ENCODE data around the gene FCRLB.

FCRLB gene

GRCh38 chr1:161719325-161719611 is 2.1 kb upstream of the FCRLB start:
- no CpG with 5 or more reads among the region's 1 CpG for WGBS (ENCODE audit: extremely low coverage, insufficient coverage, low lambda C conversion rate)

GRCh38 chr1:161720422-161720821 is 922 bp upstream of the FCRLB start:
- Histone ChIP-seq H3K79me1 (ENCODE audit: low read length) (no peaks in the 10 kb centered on the region), H3K27me3 (ENCODE audit: insufficient read depth, low read length, poor library complexity) (peaks cover 2% of the 10 kb centered on the region), H2BK120ac (ENCODE audit: low read depth, low read length) (no peak overlapping the region), H3K23ac (ENCODE audit: low read length) (no peak overlapping the region), H2BK5ac (ENCODE audit: low read length) (no peak overlapping the region), H3K79me2 (ENCODE audit: control insufficient read depth, insufficient read depth, low read length) (no peaks in the 10 kb centered on the region), H3K4me1 (ENCODE audit: control insufficient read depth, low read depth, low read length) (no peaks in the 10 kb centered on the region), H3K18ac (ENCODE audit: low read length) (no peak overlapping the region), H3K27ac (ENCODE audit: low read depth, low read length) (no peak overlapping the region), H4K5ac (ENCODE audit: low read length) (no peak overlapping the region), H3K4me3 (ENCODE audit: low read length) (no peak overlapping the region), H3K9ac (ENCODE audit: low read length) (no peak overlapping the region), H2BK15ac (replicated peaks; ENCODE audit: low read depth) (no peak overlapping the region), H3K4me2 (ENCODE audit: low read length) (no peak overlapping the region), H3K4ac (ENCODE audit: low read depth, low read length) (no peak overlapping the region), H3K36me3 (ENCODE audit: control insufficient read depth, insufficient read depth, low read length) (no peaks in the 10 kb centered on the region), H3K56ac (ENCODE audit: low read length) (no peak overlapping the region), H2AK5ac (ENCODE audit: low read length) (no peak overlapping the region), H4K8ac (ENCODE audit: low read depth, low read length) (no peak overlapping the region)
- DNase-seq = no peak
- whole genome bisulfite sequencing (ENCODE audit: extremely low coverage, insufficient coverage, low lambda C conversion rate) = no CpG with 5 or more reads among the region's 1 CpG

More at GRCh38 chr1:161719325-161719611, 2.1 kb upstream of the FCRLB start:
- H2BK5ac ChIP-seq (ENCODE audit: low read length) = no peak overlapping the region
- H3K27me3 ChIP-seq (ENCODE audit: insufficient read depth, low read length, poor library complexity) = no peaks in the 10 kb centered on the region
- no peak overlapping the region for H3K27ac ChIP-seq (ENCODE audit: low read depth, low read length)
- H3K23ac ChIP-seq (ENCODE audit: low read length) = no peak overlapping the region
- no peaks in the 10 kb centered on the region for H3K79me1 ChIP-seq (ENCODE audit: low read length)
- no peaks in the 10 kb centered on the region for H3K79me2 ChIP-seq (ENCODE audit: control insufficient read depth, insufficient read depth, low read length)
- no peak overlapping the region for H4K5ac ChIP-seq (ENCODE audit: low read length)
- H2BK15ac ChIP-seq (replicated peaks; ENCODE audit: low read depth) = no peak overlapping the region
- H2AK5ac ChIP-seq (ENCODE audit: low read length) = no peak overlapping the region
- no peak overlapping the region for H3K56ac ChIP-seq (ENCODE audit: low read length)
- no peak overlapping the region for H3K4ac ChIP-seq (ENCODE audit: low read depth, low read length)
- H3K36me3 ChIP-seq (ENCODE audit: control insufficient read depth, insufficient read depth, low read length) = no peaks in the 10 kb centered on the region
- no peak overlapping the region for H3K18ac ChIP-seq (ENCODE audit: low read length)
- no peak overlapping the region for H4K8ac ChIP-seq (ENCODE audit: low read depth, low read length)
- H3K9ac ChIP-seq (ENCODE audit: low read length) = no peak overlapping the region
- no peak overlapping the region for H3K4me2 ChIP-seq (ENCODE audit: low read length)
- no peaks in the 10 kb centered on the region for H3K4me1 ChIP-seq (ENCODE audit: control insufficient read depth, low read depth, low read length)
- H2BK120ac ChIP-seq (ENCODE audit: low read depth, low read length) = no peak overlapping the region
- DNase-seq = no peak
- no peak overlapping the region for H3K4me3 ChIP-seq (ENCODE audit: low read length)

- Histone ChIP-seq H2BK120ac (ENCODE audit: low read depth, low read length) (no peak overlapping the region), H4K5ac (ENCODE audit: low read length) (no peak overlapping the region), H3K4me3 (ENCODE audit: low read length) (no peak overlapping the region), H3K27ac (ENCODE audit: low read depth, low read length) (no peak overlapping the region), H3K4me2 (ENCODE audit: low read length) (no peak overlapping the region), H3K4ac (ENCODE audit: low read depth, low read length) (no peak overlapping the region), H3K36me3 (ENCODE audit: control insufficient read depth, insufficient read depth, low read length) (no peaks in the 10 kb centered on the region), H2AK5ac (ENCODE audit: low read length) (no peak overlapping the region), H2BK5ac (ENCODE audit: low read length) (no peak overlapping the region), H2BK15ac (replicated peaks; ENCODE audit: low read depth) (no peak overlapping the region), H3K79me2 (ENCODE audit: control insufficient read depth, insufficient read depth, low read length) (no peaks in the 10 kb centered on the region), H4K8ac (ENCODE audit: low read depth, low read length) (no peak overlapping the region), H3K4me1 (ENCODE audit: control insufficient read depth, low read depth, low read length) (no peaks in the 10 kb centered on the region), H3K18ac (ENCODE audit: low read length) (no peak overlapping the region), H3K9ac (ENCODE audit: low read length) (no peak overlapping the region), H3K23ac (ENCODE audit: low read length) (no peak overlapping the region), H3K79me1 (ENCODE audit: low read length) (no peaks in the 10 kb centered on the region), H3K56ac (ENCODE audit: low read length) (no peak overlapping the region), H3K27me3 (ENCODE audit: insufficient read depth, low read length, poor library complexity) (peaks cover 2% of the 10 kb centered on the region)
- no CpG with 5 or more reads among the region's 8 CpGs for WGBS (ENCODE audit: extremely low coverage, insufficient coverage, low lambda C conversion rate)
- DNase-seq = no peak
Observed at GRCh38 chr1:161721738-161722343, 497 bp downstream of the FCRLB start.

GRCh38 chr1:161722406-161722805 is 1.1 kb downstream of the FCRLB start:
- Histone ChIP-seq H3K36me3 (ENCODE audit: control insufficient read depth, insufficient read depth, low read length) (no peaks in the 10 kb centered on the region), H3K4ac (ENCODE audit: low read depth, low read length) (no peak overlapping the region), H3K27me3 (ENCODE audit: insufficient read depth, low read length, poor library complexity) (peaks cover 2% of the 10 kb centered on the region), H3K79me1 (ENCODE audit: low read length) (no peaks in the 10 kb centered on the region), H3K9ac (ENCODE audit: low read length) (no peak overlapping the region), H3K4me1 (ENCODE audit: control insufficient read depth, low read depth, low read length) (no peaks in the 10 kb centered on the region), H3K56ac (ENCODE audit: low read length) (no peak overlapping the region), H3K18ac (ENCODE audit: low read length) (no peak overlapping the region), H2AK5ac (ENCODE audit: low read length) (no peak overlapping the region), H2BK120ac (ENCODE audit: low read depth, low read length) (no peak overlapping the region), H3K27ac (ENCODE audit: low read depth, low read length) (no peak overlapping the region), H3K79me2 (ENCODE audit: control insufficient read depth, insufficient read depth, low read length) (no peaks in the 10 kb centered on the region), H3K4me2 (ENCODE audit: low read length) (no peak overlapping the region), H2BK5ac (ENCODE audit: low read length) (no peak overlapping the region), H4K5ac (ENCODE audit: low read length) (no peak overlapping the region), H2BK15ac (replicated peaks; ENCODE audit: low read depth) (no peak overlapping the region), H3K4me3 (ENCODE audit: low read length) (no peak overlapping the region), H4K8ac (ENCODE audit: low read depth, low read length) (no peak overlapping the region), H3K23ac (ENCODE audit: low read length) (no peak overlapping the region)
- WGBS (ENCODE audit: extremely low coverage, insufficient coverage, low lambda C conversion rate) = no CpG with 5 or more reads among the region's 1 CpG
- no peak for DNase-seq

- Histone ChIP-seq H2BK15ac (replicated peaks; ENCODE audit: low read depth) (no peak overlapping the region), H3K23ac (ENCODE audit: low read length) (no peak overlapping the region), H4K8ac (ENCODE audit: low read depth, low read length) (no peak overlapping the region), H2AK5ac (ENCODE audit: low read length) (no peak overlapping the region), H2BK120ac (ENCODE audit: low read depth, low read length) (no peak overlapping the region), H3K4me1 (ENCODE audit: control insufficient read depth, low read depth, low read length) (no peaks in the 10 kb centered on the region), H3K27me3 (ENCODE audit: insufficient read depth, low read length, poor library complexity) (peaks cover 2% of the 10 kb centered on the region), H3K4me2 (ENCODE audit: low read length) (no peak overlapping the region), H3K4me3 (ENCODE audit: low read length) (no peak overlapping the region), H3K18ac (ENCODE audit: low read length) (no peak overlapping the region), H3K4ac (ENCODE audit: low read depth, low read length) (no peak overlapping the region), H3K27ac (ENCODE audit: low read depth, low read length) (no peak overlapping the region), H2BK5ac (ENCODE audit: low read length) (no peak overlapping the region), H3K79me2 (ENCODE audit: control insufficient read depth, insufficient read depth, low read length) (no peaks in the 10 kb centered on the region), H3K36me3 (ENCODE audit: control insufficient read depth, insufficient read depth, low read length) (no peaks in the 10 kb centered on the region), H3K79me1 (ENCODE audit: low read length) (no peaks in the 10 kb centered on the region), H3K56ac (ENCODE audit: low read length) (no peak overlapping the region), H3K9ac (ENCODE audit: low read length) (no peak overlapping the region), H4K5ac (ENCODE audit: low read length) (no peak overlapping the region)
- no peak for DNase-seq
- WGBS (ENCODE audit: extremely low coverage, insufficient coverage, low lambda C conversion rate) = no CpG with 5 or more reads among the region's 8 CpGs
Observed at GRCh38 chr1:161723459-161724141, 2.3 kb downstream of the FCRLB start.

Measured in mesendoderm (in vitro differentiated cells).